Neural progenitor cell (in vitro differentiated cells): Measurements from ENCODE around the gene STEEP1. TPM values are rescaled to one million over a fixed set of nuclear protein-coding genes. Genes with fewer than 3 reads are reported as not detected.
"Not testable (repeated sequence)": the region's sequence is repeated elsewhere in the genome, so short reads cannot be mapped to it uniquely, and the experiment has no call there.

Experiments
- DNase-seq: peaks from one replicate; pipeline ENCODE4 v3.0.0-alpha.2; 2016; ENCODE audit warnings: low spot score
- H2AFZ ChIP-seq: fragments of 200-600 bp; sonication (generic); replicated peaks from 2 replicates; pipeline ENCODE4 v1.6.1; 2016; ENCODE audit warnings: antibody characterized with exemption
- H3F3A ChIP-seq: fragments of 200-600 bp; sonication (generic); 2 replicates; pipeline ENCODE4 v1.6.1; 2016; ENCODE audit warnings: antibody characterized with exemption, low read depth
- H3K27ac ChIP-seq: fragments of 200-600 bp; sonication (generic); 2 replicates; pipeline ENCODE4 v1.5.1; 2016; ENCODE audit warnings: mild to moderate bottlenecking
- H3K27me3 ChIP-seq: fragments of 200-600 bp; sonication (generic); 2 replicates; pipeline ENCODE4 v1.6.1; 2016; ENCODE audit warnings: mild to moderate bottlenecking, moderate library complexity
- H3K36me3 ChIP-seq: fragments of 200-600 bp; sonication (generic); 2 replicates; pipeline ENCODE4 v1.5.1; 2016
- H3K4me1 ChIP-seq: fragments of 200-600 bp; sonication (generic); 2 replicates; pipeline ENCODE4 v1.6.1; 2016; ENCODE audit warnings: mixed run types
- H3K4me2 ChIP-seq: fragments of 200-600 bp; sonication (generic); 2 replicates; pipeline ENCODE4 v1.6.1; 2016
- H3K4me3 ChIP-seq: fragments of 200-600 bp; sonication (generic); 2 replicates; pipeline ENCODE4 v1.5.1; 2016
- H3K79me2 ChIP-seq: fragments of 200-600 bp; sonication (generic); 2 replicates; pipeline ENCODE4 v1.6.1; 2016; ENCODE audit warnings: low read depth
- H3K9ac ChIP-seq: fragments of 200-600 bp; sonication (generic); 2 replicates; pipeline ENCODE4 v1.6.1; 2016
- H3K9me3 ChIP-seq: fragments of 200-600 bp; sonication (generic); 2 replicates; pipeline ENCODE4 v1.5.1; 2016; ENCODE audit warnings: low read depth
- H4K20me1 ChIP-seq: fragments of 200-600 bp; sonication (generic); 2 replicates; pipeline ENCODE4 v1.6.1; 2016; ENCODE audit warnings: low read depth
- H3K27ac Mint-ChIP-seq: 3 replicates; pipeline ENCODE4 v1.8.0; 2021; ENCODE audit warnings: mixed read lengths
- H3K27me3 Mint-ChIP-seq: 2 replicates; pipeline ENCODE4 v1.8.0; 2022; ENCODE audit warnings: low read depth, mild to moderate bottlenecking, inconsistent platforms, moderate library complexity, mixed read lengths; ENCODE audit not compliant: insufficient read depth
- H3K36me3 Mint-ChIP-seq: 3 replicates; pipeline ENCODE4 v1.8.0; 2021; ENCODE audit warnings: mixed read lengths
- H3K4me1 Mint-ChIP-seq: 3 replicates; pipeline ENCODE4 v1.8.0; 2021; ENCODE audit warnings: mixed read lengths
- H3K4me3 Mint-ChIP-seq: 3 replicates; pipeline ENCODE4 v1.8.0; 2021; ENCODE audit warnings: mild to moderate bottlenecking, moderate library complexity, mixed read lengths
- H3K9me3 Mint-ChIP-seq: 3 replicates; pipeline ENCODE4 v1.8.0; 2020; ENCODE audit warnings: mixed read lengths
- CTCF ChIP-seq: fragments of 200-600 bp; sonication (generic); IDR thresholded peaks from 2 replicates; pipeline ENCODE4 v1.5.1; 2017; ENCODE audit warnings: antibody characterized with exemption, mild to moderate bottlenecking
- EZH2 ChIP-seq: fragments of 200-600 bp; sonication (generic); IDR thresholded peaks from 2 replicates; pipeline ENCODE4 v1.6.1; 2017; ENCODE audit warnings: antibody characterized with exemption, mild to moderate bottlenecking, moderate library complexity
- EZH2phosphoT487 ChIP-seq: fragments of 200-600 bp; sonication (generic); IDR thresholded peaks from 2 replicates; pipeline ENCODE4 v1.6.1; 2017; ENCODE audit warnings: antibody characterized with exemption
- total RNA-seq: library from RNA; depleted of rRNA; stranded (reverse); fragments of >200 nt; gene quantifications from 2 replicates; pipeline ENCODE4 v1.2.3, GENCODE V29; 2015; ENCODE audit warnings: low replicate concordance

The STEEP1 gene
- total RNA-seq, 1 donor from 2014 or later, result 53.5 TPM

- no peak overlapping the region for H3K4me3 Mint-ChIP-seq
- H3K9me3 Mint-ChIP-seq, result peaks cover 4% of the 10 kb centered on the region
- Histone ChIP-seq H3K79me2 (no peaks in the 10 kb centered on the region), H2AFZ (peak overlapping the region; percentile 48), H3K9me3 (no peaks in the 10 kb centered on the region), H4K20me1 (no peaks in the 10 kb centered on the region), H3K36me3 (no peaks in the 10 kb centered on the region), H3F3A (no peaks in the 10 kb centered on the region), H3K4me3 (no peak overlapping the region), H3K4me2 (no peak overlapping the region), H3K27me3 (no peaks in the 10 kb centered on the region), H3K27ac (no peak overlapping the region), H3K9ac (no peak overlapping the region), H3K4me1 (no peaks in the 10 kb centered on the region)
- no peaks in the 10 kb centered on the region for H3K36me3 Mint-ChIP-seq
- no peak overlapping the region for H3K27ac Mint-ChIP-seq
- TF ChIP-seq CTCF (peak; percentile 63), EZH2 (no peak), EZH2phosphoT487 (no peak)
- no peaks in the 10 kb centered on the region for H3K4me1 Mint-ChIP-seq
- peak; percentile 82 for DNase-seq
- H3K27me3 Mint-ChIP-seq, result peaks cover 2% of the 10 kb centered on the region
Observed at GRCh38 chrX:119512146-119512800, 52.9 kb downstream of the STEEP1 start.

GRCh38 chrX:119507206-119507605, 58.0 kb downstream of the STEEP1 start:
- H3K27me3 ChIP-seq, result no peaks in the 10 kb centered on the region
- H3K4me3 Mint-ChIP-seq, result no peak overlapping the region
- H3K4me3 ChIP-seq, result no peak overlapping the region
- H3K9me3 ChIP-seq, result no peaks in the 10 kb centered on the region
- no peak overlapping the region for H3K4me2 ChIP-seq
- no peaks in the 10 kb centered on the region for H3K79me2 ChIP-seq
- DNase-seq, result no peak
- H3F3A ChIP-seq, result no peaks in the 10 kb centered on the region
- H3K36me3 ChIP-seq, result no peaks in the 10 kb centered on the region
- no peaks in the 10 kb centered on the region for H3K4me1 ChIP-seq
- no peaks in the 10 kb centered on the region for H4K20me1 ChIP-seq
- no peak for TF ChIP-seq EZH2
- no peak for TF ChIP-seq CTCF
- TF ChIP-seq EZH2phosphoT487, result no peak
- no peak overlapping the region for H2AFZ ChIP-seq
- no peaks in the 10 kb centered on the region for H3K27me3 Mint-ChIP-seq
- no peak overlapping the region for H3K27ac Mint-ChIP-seq
- no peaks in the 10 kb centered on the region for H3K36me3 Mint-ChIP-seq
- no peak overlapping the region for H3K9ac ChIP-seq
- H3K27ac ChIP-seq, result no peak overlapping the region
- H3K4me1 Mint-ChIP-seq, result peaks cover 4% of the 10 kb centered on the region
- H3K9me3 Mint-ChIP-seq, result peaks cover 7% of the 10 kb centered on the region

GRCh38 chrX:119505945-119506344, 59.3 kb downstream of the STEEP1 start:
- Mint-ChIP-seq H3K36me3 (no peaks in the 10 kb centered on the region), H3K27ac (no peak overlapping the region), H3K27me3 (peaks cover 4% of the 10 kb centered on the region), H3K4me1 (peaks cover 4% of the 10 kb centered on the region), H3K9me3 (peaks cover 11% of the 10 kb centered on the region), H3K4me3 (no peak overlapping the region)
- H4K20me1 ChIP-seq, result no peaks in the 10 kb centered on the region
- no peaks in the 10 kb centered on the region for H3K27me3 ChIP-seq
- H3K4me3 ChIP-seq, result no peak overlapping the region
- no peaks in the 10 kb centered on the region for H3K9me3 ChIP-seq
- H3F3A ChIP-seq, result no peaks in the 10 kb centered on the region
- TF ChIP-seq CTCF (no peak), EZH2 (no peak), EZH2phosphoT487 (no peak)
- H3K27ac ChIP-seq, result no peak overlapping the region
- no peaks in the 10 kb centered on the region for H3K4me1 ChIP-seq
- no peak for DNase-seq
- no peak overlapping the region for H3K4me2 ChIP-seq
- H3K9ac ChIP-seq, result no peak overlapping the region
- H2AFZ ChIP-seq, result no peak overlapping the region
- H3K79me2 ChIP-seq, result no peaks in the 10 kb centered on the region
- no peaks in the 10 kb centered on the region for H3K36me3 ChIP-seq

- not testable (repeated sequence) for H3K9me3 ChIP-seq, H3K27ac ChIP-seq, H3K27me3 Mint-ChIP-seq, H3K27ac Mint-ChIP-seq, H3F3A ChIP-seq, H3K4me1 Mint-ChIP-seq, H4K20me1 ChIP-seq, H3K4me1 ChIP-seq, H3K4me2 ChIP-seq, H3K36me3 ChIP-seq, DNase-seq, H3K4me3 Mint-ChIP-seq, H3K36me3 Mint-ChIP-seq, H2AFZ ChIP-seq, H3K27me3 ChIP-seq, H3K4me3 ChIP-seq, H3K9ac ChIP-seq, H3K79me2 ChIP-seq
- H3K9me3 Mint-ChIP-seq, result peaks cover 11% of the 10 kb centered on the region
Observed at GRCh38 chrX:119505145-119505544, 60.1 kb downstream of the STEEP1 start.
